GM18499 (cell line): Measurements from ENCODE around the gene LCNL1.

Experiments
- ATAC-seq: cut with Tn5 transposase; IDR thresholded peaks from one replicate; pipeline ENCODE4 v1.9.1; 2021; ENCODE audit warnings: moderate number of reproducible peaks; ENCODE audit not compliant: insufficient read depth, unreplicated experiment

Gene LCNL1

GRCh38 chr9:136958473-136958872 is 24.3 kb upstream of the LCNL1 start:
- ATAC-seq: no peak

DNA sequence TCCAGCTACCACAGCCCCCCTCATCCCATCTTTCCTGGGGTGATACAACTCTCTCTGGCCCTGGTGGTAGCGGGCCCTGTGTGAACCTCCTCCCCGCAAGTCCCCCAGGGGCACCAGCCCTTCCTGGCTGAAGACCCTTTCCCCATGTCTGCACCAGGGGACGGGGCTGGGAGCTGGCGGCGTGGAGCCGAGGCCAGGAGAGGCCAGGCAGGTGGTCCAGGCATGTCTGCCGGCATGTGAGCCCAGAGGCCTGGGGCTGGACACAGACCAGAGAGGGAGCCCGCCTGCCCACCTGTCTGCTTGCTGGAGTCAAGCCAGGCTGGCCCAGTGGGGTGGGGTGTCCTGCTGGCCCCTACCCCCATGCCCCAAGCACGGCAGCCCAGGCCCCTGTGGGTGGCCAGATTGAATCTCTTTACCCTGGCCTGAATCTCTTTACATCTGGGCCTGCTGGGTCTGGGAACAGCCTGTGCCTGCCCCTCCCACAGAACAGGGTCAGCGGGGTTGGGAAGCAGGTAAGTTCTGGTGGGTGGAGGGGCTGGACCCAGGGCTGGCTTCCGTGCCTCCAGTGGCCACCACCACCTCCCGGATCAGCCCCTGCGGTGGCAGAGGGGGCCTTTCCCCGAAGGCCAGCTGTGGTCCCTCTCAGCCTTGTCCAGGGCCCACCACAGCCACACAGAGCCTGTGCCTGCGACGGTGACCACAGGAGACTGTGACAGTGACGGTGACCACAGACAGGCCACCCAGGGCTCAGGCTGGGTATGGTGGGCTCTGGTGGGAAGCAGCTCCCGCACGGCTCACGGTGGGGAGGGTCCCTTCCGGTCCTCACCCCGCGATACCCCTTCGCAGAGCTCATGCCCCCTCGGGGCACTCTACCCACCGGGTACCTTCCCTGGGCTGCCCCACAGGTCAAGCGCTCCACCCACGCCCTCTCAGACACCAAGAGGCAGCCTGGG is 23.6 kb upstream of the LCNL1 start:
- no peak for ATAC-seq

DNA sequence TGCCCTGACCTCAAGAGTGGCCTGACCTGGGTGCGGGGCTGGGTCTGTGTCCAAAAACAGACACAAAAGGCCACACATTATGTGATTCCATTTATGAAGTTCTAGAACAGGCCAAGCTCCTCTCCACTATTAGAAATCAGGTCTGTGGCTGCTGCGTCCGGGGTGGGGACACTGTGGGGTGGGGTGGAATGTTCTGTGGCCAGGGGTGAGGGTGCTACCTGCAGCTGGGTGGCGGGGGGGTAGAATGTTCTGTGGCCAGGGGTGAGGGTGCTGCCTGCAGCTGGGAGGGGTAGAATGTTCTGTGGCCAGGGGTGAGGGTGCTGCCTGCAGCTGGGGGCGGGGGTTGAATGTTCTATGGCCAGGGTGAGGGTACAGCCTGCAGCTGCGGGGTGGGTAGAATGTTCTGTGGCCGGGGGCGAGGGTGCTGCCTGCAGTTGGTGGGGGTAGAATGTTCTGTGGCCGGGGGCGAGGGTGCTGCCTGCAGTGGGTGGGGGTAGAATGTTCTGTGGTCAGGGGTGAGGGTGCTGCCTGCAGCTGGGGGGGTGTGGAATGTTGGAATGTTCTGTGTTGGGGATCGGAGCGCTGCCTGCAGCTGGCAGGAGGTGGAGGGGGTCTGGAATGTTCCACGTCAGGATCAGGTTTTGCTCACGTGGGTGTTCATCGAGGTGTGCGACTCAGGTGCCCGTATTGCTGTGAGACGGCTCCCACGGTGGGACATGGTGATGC is 22.4 kb upstream of the LCNL1 start:
- no peak for ATAC-seq

DNA sequence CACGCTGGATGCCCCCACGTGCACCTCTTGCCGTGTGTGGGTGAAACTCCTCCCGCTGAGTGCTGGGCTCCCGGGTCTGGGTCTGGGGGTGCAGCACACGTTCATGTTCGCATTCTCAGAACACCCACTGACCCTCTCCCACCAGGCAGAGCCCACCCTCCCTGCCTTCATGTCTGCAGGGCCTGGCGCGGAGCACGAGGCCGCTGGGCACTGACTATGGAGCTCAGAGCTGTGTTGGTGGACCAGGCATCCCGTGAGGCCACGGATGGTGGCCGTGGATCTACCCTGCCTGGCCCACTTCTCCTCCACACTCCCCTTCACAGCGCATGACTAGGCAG is 21.9 kb upstream of the LCNL1 start:
- ATAC-seq: no peak

- no peak for ATAC-seq
Measured at GRCh38 chr9:136961279-136962065, 21.3 kb upstream of the LCNL1 start.

DNA sequence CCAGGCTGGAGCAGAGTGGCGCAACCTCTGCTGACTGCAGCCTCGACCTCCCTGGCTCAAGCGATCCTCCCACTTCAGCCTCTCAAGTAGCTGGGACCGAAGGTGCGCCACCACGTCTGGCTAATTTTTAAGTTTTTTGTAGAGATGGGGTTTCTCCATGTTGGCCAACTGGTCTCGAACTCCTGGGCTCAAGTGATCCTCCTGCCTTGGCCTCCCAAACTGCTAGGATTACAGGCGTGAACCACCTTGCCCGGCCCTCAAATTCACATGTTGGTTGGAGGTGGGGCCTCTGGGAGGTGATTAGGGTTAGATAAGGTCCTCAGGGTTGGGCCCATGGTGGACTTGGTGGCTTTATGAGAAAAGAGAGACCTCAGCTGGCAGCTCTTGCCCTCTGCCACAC is 20.6 kb upstream of the LCNL1 start:
- ATAC-seq: no peak

- ATAC-seq: no peak
Measured at GRCh38 chr9:136962701-136963248, 20.0 kb upstream of the LCNL1 start.

DNA sequence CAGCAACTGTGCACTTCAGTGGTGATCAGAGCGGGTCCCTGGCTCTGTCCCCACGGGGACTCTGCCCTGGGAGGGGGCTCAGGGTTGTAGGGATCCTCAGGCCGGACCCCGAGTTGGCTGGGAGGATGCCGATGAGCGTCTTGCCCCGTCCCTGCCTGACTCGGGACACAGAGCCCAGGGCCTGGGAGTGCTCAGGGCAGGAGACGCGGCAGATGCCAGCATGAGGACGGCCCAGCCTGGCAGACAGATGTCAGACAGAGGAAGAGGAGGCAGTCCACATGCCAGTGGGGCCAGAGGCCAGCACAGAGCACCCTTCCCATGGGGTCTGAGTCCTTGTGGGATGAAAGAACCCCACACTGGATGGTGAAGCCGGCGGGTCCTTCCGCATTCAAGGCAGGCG is 19.5 kb upstream of the LCNL1 start:
- ATAC-seq: no peak

DNA sequence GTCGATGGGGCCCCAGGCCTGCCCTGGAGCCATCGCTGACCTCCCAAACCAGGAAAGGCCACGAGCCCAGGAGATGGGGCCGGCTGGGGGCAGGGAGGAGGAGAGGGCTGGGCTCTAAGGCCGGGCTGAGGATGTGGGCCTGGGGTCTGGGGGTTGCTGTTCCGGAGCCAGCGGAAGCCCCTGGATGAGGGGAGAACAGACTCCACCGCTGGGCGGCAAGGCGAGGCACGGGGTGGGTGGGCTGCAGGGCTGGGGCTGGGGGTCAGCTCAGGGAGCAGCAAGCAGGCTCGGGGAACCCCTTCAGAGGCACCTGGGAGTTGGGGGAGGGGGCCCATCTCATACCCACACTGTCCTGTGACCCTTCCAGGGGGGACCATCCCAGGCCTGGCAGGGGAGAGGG is 19.0 kb upstream of the LCNL1 start:
- ATAC-seq: no peak

DNA sequence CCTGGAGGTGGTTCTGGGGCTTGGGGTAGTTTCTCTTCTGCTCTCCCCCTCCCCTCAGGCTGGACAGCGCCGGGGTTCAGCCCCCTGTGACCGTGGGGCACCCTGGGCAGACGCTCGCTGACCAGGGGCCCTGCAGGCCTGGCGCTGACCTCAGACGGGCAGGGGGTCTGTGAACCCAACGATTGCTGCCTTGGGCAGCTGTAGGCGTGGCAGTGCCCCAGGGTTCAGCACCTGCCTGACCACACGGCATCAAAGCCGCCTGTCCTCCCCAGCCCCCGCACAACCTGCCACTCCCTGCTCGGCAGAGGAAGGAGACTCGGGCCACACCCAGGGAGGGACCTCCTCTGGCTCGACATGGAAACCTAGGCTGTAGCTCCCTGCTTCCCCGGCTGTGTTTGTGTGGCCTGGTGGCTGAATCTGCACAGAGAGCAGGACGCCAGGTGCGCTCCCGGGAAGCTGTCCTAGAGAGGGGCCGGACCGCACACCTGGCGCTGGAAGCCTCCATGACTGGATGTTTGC is 18.6 kb upstream of the LCNL1 start:
- no peak for ATAC-seq

DNA sequence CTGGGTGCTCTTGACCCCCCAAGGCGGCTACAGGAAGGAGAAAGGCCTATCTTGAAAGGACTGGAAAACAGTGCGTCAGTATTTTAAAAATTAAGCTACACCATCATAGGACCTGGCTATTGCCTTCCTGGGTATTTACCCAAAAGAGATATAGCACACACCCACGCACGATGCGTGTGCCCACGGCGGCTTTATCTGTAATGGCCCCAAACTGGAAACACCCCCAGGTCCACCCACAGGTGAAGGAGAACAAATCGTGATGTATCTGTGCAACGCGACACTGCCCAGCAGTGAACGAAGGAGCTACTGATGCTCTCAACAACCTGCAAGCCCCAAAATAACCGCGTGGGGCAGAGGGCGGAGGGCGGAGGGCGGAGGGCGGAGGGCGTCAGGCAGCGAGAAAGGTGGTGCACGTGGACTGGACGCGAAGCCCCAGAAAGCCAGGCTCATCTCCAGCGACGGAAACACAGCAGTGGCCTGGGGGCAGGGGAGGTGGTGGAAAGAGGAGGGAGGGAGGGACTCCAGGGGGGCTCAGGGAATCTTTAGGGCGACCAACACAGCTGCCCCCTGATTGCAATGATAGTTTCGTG is 17.9 kb upstream of the LCNL1 start:
- ATAC-seq: no peak

GRCh38 chr9:136965771-136966484 is 16.9 kb upstream of the LCNL1 start:
- no peak for ATAC-seq

- no peak for ATAC-seq
Measured at GRCh38 chr9:136968333-136969127, 14.3 kb upstream of the LCNL1 start.

- no peak for ATAC-seq
Measured at GRCh38 chr9:136969150-136969549, 13.6 kb upstream of the LCNL1 start.

- ATAC-seq: no peak
Measured at GRCh38 chr9:136969774-136970173, 13.0 kb upstream of the LCNL1 start.

- no peak for ATAC-seq
Measured at GRCh38 chr9:136970361-136970760, 12.4 kb upstream of the LCNL1 start.

GRCh38 chr9:136971746-136972145 is 11.0 kb upstream of the LCNL1 start:
- ATAC-seq: no peak

- ATAC-seq: no peak
Measured at GRCh38 chr9:136972335-136972734, 10.5 kb upstream of the LCNL1 start.

DNA sequence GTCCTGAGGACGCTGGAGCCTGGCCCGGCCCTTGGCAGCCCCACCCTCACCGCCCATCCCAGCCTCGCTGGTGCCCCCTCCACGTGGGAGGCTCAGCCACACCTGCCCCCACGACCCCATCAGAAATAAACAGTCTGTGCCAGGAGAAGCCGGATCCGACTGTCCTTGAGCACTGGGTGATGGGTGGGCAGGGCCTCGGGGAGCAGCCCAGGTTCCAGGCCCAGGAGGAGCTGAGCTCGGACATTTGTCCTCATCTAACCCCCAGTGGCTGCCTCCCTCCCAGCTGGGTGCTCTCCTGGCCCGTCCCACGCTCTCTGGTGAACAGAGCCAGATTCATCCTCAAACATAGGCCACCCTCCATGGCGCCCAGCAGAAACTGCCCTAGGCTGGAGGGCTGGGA is 10.1 kb upstream of the LCNL1 start:
- ATAC-seq: no peak
